HFF-Myc (cell line): ENCODE results near the gene CBY3.
"Not testable (repeated sequence)": the region's sequence is repeated elsewhere in the genome, so short reads cannot be mapped to it uniquely, and the experiment has no call there.

Experiments
- DNase-seq: peaks from one replicate; pipeline ENCODE4 v3.0.0-alpha.2; 2011; ENCODE audit warnings: low read depth; ENCODE audit errors: extremely low read depth
- H3K4me3 ChIP-seq: replicated peaks from 2 replicates; pipeline ENCODE4 v1.5.1; 2011; ENCODE audit warnings: low read depth, mild to moderate bottlenecking, control low read depth, low read length
- CTCF ChIP-seq: IDR thresholded peaks from 2 replicates; pipeline ENCODE4 v1.5.1; 2012; ENCODE audit warnings: mild to moderate bottlenecking, low read depth, low read length, control low read depth; ENCODE audit errors: missing control alignments

Gene CBY3

GRCh38 chr5:179697108-179697507, 16.3 kb upstream of the CBY3 start:
- no peak overlapping the region for H3K4me3 ChIP-seq
- DNase-seq: no peak
- TF ChIP-seq CTCF: no peak

- no peak for TF ChIP-seq CTCF
- no peak overlapping the region for H3K4me3 ChIP-seq
- DNase-seq: no peak
These were observed 15.8 kb upstream of the CBY3 start for GRCh38 chr5:179696603-179697002.

GRCh38 chr5:179694561-179694960, 13.7 kb upstream of the CBY3 start:
- H3K4me3 ChIP-seq: no peak overlapping the region
- no peak for DNase-seq
- TF ChIP-seq CTCF: no peak

DNA sequence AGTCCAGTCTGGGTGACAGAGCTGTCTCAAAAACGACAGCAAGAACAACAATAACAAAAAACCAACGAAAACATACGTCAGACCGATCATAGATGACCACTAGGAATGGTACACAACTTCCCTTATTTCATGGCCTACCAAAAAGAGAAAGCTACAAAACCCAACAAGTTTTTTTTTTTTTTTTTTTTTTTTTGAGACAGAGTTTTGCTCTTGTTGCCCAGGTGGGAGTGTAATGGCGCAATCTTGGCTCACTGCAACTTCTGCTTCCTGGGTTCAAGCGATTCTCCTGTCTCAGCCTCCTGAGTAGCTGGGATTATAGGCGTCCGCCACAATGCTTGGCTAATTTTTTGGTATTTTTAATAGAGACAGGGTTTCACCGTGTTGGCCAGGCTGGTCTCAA, 8.4 kb upstream of the CBY3 start:
- not testable (repeated sequence) for DNase-seq, H3K4me3 ChIP-seq

- no peak for TF ChIP-seq CTCF
- no peak for DNase-seq
- no peak overlapping the region for H3K4me3 ChIP-seq
These were observed 637 bp downstream of the CBY3 start for GRCh38 chr5:179680014-179680779.

- peak overlapping the region; percentile 74 for H3K4me3 ChIP-seq
- peak; percentile 36 for DNase-seq
- peak; percentile 47 for TF ChIP-seq CTCF
These were observed 1.7 kb downstream of the CBY3 start for GRCh38 chr5:179679014-179679674.

DNA sequence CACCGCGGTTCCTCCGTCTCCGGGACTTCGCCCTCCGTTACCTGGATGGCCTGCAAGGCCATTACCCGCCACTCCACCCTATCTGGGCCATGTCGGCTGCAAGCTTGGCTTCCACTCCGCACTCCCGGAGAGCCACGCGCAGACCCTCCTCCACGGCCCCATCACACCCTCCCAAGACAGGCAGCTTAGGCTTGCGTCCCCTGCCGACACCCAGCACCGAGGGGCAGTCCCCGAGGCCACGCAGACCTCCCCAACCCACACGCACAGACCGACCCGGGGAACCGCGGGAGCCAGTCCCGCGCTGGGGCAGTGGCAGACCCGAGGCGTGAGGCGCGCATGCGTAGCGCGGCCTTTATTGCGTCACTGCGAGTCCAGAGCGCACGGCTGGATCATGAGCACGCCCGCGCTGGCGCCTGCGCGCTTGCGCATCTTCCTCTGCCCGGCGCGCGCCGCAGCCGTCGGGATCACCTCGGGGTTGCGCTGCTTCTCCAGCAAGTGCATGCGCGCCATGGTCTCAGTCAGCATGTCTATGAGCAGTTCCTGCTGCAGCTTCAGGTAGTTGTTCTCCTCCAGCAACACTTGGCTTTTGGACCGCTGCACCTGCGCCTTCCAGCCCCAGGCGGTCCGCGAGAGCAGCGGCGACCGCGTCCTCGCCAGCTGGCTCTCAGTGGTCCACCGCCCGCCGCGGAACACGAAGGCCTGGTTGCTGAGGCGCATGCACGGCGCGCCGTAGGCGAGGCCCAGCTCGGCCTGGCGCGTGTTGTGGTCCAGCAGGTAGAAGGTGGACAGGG, 2.4 kb downstream of the CBY3 start:
- TF ChIP-seq CTCF: no peak
- peak; percentile 82 for DNase-seq
- peak overlapping the region; percentile 74 for H3K4me3 ChIP-seq
